ENCODE measurements around the gene GABARAP. TPM values are rescaled to one million over a fixed set of nuclear protein-coding genes. Genes with fewer than 3 reads are reported as not detected.

The GABARAP gene
- total and polyA plus RNA-seq, 2 of the 13 experiments (the other 11 are each of a cell fraction or from before 2014, with no cell fraction given): 161 to 310 TPM

GRCh38 chr17:7234083-7234951 is 7.9 kb downstream of the GABARAP start, which contains the start of gene DVL2 (continued):
- TF ChIP-seq ZNF362 (CRISPR knock-in tag; IDR thresholded peaks at IDR 0.05; ENCODE audit: borderline replicate concordance) (no peak), ZBTB14 (CRISPR knock-in tag; IDR thresholded peaks at IDR 0.05) (peak; percentile 86), ATF7 (IDR thresholded peaks at IDR 0.05) (no peak), ATF7 (CRISPR knock-in tag; IDR thresholded peaks at IDR 0.05) (peak; percentile 53; the same call in 1 of the 2 replicates), FOSL2 (CRISPR knock-in tag; IDR thresholded peaks at IDR 0.05) (peak; percentile 60), SRSF9 (IDR thresholded peaks at IDR 0.05; ENCODE audit: borderline replicate concordance, insufficient read depth, low read depth, low read length, poor library complexity, severe bottlenecking) (no peak), ZNF562 (CRISPR knock-in tag; IDR thresholded peaks at IDR 0.05; ENCODE audit: borderline replicate concordance) (no peak), NR2F6 (IDR thresholded peaks at IDR 0.05) (no peak), NR2F6 (CRISPR knock-in tag; IDR thresholded peaks at IDR 0.05) (peak; percentile 58; the same call in 1 of the 2 replicates), ZNF816 (CRISPR knock-in tag; IDR thresholded peaks at IDR 0.05; ENCODE audit: borderline replicate concordance) (peak; percentile 72; the same call in 1 of the 2 replicates), ZNF775 (CRISPR knock-in tag; IDR thresholded peaks at IDR 0.05; ENCODE audit: borderline replicate concordance) (no peak), MAFK (conservative IDR thresholded peaks at IDR 0.05 in 1 of 2, IDR thresholded peaks at IDR 0.05 in 1 of 2; ENCODE audit: low read length in 2 of 2) (no peak), ATF6 (CRISPR knock-in tag; conservative IDR thresholded peaks at IDR 0.05) (no peak), ZMAT3 (CRISPR knock-in tag; conservative IDR thresholded peaks at IDR 0.05) (no peak; the same call in 1 of the 2 replicates), RBFOX2 (IDR thresholded peaks at IDR 0.05; ENCODE audit: low read depth, low read length) (peak; percentile 97), ZNF180 (CRISPR knock-in tag; IDR thresholded peaks at IDR 0.05; ENCODE audit: borderline replicate concordance, low read depth) (peak; percentile 57; the same call in 1 of the 2 replicates), ZSCAN22 (CRISPR knock-in tag; IDR thresholded peaks at IDR 0.05) (no peak), GATA4 (IDR thresholded peaks at IDR 0.05; ENCODE audit: borderline replicate concordance, low read depth) (no peak), ZNF326 (CRISPR knock-in tag; IDR thresholded peaks at IDR 0.05; ENCODE audit: borderline replicate concordance) (peak; percentile 81; the same call in 1 of the 2 replicates), ZNF383 (CRISPR knock-in tag; IDR thresholded peaks at IDR 0.05; ENCODE audit: borderline replicate concordance) (peak; percentile 63; the same call in 1 of the 2 replicates), NCOA2 (CRISPR knock-in tag; IDR thresholded peaks at IDR 0.05) (peak; percentile 76), ZNF430 (CRISPR knock-in tag; IDR thresholded peaks at IDR 0.05) (peak; percentile 48)
